Epithelial cell of esophagus (primary cell): Measurements from ENCODE around the gene OR13J1.
"Not testable (repeated sequence)": the region's sequence is repeated elsewhere in the genome, so short reads cannot be mapped to it uniquely, and the experiment has no call there.

Source experiments
- DNase-seq: peaks from one replicate; pipeline ENCODE4 v3.0.0; 2010; ENCODE audit warnings: low read depth
- H3K4me3 ChIP-seq: 2 replicates; pipeline ENCODE4 v1.5.1; 2011; ENCODE audit warnings: mild to moderate bottlenecking, low read length, control low read depth
- TF ChIP-seq, protein P1 (sequence below): IDR thresholded peaks from 2 replicates; pipeline ENCODE4 v1.5.1; 2011; ENCODE audit warnings: low read depth, mild to moderate bottlenecking, low read length, control low read depth, inconsistent platforms; ENCODE audit not compliant: insufficient read depth; ENCODE audit errors: missing control alignments

Gene OR13J1

DNA sequence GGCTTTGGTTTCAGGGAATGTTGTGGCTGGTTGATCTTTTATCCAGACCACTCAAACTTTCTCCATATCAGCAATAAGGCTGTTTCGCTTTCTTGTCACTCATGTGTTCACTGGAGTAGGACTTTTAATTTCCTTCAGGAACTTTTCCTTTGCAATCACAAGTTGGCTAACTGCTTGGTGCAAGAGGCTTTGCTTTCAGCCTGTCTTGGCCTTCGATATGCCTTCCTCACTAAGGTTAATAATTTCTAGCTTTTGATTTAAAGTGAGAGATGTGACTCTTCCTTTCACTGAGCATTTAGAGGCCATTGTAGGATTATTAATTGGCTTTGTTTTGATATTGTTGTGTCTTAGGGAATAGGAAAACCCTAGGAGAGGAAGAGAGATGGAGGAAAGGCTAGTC lies 28.8 kb upstream of the OR13J1 start:
- H3K4me3 ChIP-seq: no peak overlapping the region
- TF ChIP-seq, protein P1, sequence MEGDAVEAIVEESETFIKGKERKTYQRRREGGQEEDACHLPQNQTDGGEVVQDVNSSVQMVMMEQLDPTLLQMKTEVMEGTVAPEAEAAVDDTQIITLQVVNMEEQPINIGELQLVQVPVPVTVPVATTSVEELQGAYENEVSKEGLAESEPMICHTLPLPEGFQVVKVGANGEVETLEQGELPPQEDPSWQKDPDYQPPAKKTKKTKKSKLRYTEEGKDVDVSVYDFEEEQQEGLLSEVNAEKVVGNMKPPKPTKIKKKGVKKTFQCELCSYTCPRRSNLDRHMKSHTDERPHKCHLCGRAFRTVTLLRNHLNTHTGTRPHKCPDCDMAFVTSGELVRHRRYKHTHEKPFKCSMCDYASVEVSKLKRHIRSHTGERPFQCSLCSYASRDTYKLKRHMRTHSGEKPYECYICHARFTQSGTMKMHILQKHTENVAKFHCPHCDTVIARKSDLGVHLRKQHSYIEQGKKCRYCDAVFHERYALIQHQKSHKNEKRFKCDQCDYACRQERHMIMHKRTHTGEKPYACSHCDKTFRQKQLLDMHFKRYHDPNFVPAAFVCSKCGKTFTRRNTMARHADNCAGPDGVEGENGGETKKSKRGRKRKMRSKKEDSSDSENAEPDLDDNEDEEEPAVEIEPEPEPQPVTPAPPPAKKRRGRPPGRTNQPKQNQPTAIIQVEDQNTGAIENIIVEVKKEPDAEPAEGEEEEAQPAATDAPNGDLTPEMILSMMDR: no peak
- DNase-seq: no peak

DNA sequence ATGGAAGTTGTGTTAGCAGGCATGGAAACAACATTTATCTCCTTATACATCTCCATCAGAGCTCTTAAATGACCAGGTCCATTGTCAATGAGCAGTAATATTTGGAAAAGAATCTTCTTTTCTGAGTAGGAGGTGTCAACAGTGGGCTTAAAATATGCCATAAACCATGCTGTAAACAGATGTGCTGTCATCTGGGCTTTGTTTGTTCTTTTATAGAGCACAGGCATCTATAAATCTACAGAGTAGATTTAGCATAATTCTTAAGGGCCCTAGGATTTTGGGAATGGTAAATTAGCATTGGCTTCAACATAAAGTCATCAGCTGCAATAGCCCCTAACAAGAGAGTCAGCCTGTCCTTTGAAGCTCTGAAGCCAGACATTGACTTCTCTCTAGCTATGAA lies 28.1 kb upstream of the OR13J1 start:
- no peak overlapping the region for H3K4me3 ChIP-seq
- DNase-seq: no peak
- TF ChIP-seq, protein P1: no peak

DNA sequence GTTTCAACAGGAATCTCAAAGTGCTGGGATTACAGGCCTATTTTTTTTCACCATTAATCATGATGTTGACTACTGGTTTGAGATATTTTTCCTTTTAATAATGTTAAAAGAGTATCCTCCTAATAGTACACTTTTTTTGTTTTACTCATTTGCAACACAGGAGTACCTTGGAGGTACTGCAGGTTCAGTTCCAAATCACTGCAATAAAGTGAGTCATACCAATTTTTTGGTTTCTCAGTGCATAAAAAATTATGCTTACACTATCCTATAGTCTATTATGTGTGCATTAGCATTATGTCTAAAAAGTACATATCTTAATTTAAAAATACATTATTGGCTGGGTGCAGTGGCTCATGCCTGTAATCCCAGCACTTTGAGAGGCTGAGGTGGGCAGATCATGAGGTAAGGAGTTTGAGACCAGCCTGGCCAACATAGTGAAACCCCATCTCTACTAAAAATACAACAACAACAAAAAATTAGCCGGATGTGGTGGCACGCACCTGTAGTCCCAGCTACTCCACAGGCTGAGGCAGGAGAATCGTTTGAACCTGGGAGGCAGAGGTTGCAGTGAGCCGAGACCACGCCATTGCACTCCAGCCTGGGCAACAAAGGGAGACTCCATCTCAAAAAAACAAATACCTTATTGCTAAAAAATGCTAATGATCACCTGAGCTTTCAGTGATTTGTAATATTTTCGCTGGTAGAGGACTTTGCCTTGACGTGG lies 27.3 kb upstream of the OR13J1 start:
- not testable (repeated sequence) for DNase-seq, H3K4me3 ChIP-seq

DNA sequence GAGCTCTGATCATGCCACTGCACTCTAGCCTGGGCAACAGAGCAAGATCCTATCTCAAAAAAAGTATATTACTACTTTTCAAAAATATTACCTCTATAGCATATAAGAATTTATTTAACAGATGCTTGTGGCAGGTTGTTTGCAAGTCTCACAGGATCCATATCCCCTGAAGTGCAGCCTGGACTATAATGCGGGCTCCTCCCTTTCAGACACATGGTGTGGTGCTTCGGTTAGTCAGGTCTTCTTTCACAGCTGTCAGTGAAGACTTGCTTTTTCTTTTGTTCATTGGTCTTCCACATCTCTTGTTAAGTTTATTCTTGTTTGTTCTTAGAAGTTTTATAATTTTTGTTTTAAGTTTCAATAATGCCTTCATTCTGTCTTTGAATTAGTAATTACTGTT lies 26.4 kb upstream of the OR13J1 start:
- TF ChIP-seq, protein P1: no peak
- DNase-seq: no peak
- H3K4me3 ChIP-seq: no peak overlapping the region

DNA sequence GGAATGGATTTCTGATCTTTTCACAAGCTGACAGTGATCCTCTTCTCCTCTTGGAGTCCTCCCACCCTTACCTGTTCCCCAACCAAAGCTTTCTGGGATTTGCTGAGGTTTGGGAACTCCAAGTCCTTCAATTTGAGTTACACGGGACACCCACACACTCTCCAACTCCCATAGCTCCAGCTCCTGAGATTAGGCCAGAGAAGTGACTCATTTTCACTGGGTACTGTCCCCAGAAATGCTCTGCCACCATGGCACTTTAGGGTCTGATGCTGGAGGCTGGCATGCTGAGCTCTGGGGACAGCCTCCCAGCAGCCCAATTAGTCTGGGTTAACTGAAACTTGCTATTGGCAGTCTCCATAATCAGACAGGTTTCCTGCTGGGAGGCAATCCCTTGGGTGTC lies 21.9 kb upstream of the OR13J1 start:
- DNase-seq: no peak
- H3K4me3 ChIP-seq: no peak overlapping the region
- TF ChIP-seq, protein P1: no peak

DNA sequence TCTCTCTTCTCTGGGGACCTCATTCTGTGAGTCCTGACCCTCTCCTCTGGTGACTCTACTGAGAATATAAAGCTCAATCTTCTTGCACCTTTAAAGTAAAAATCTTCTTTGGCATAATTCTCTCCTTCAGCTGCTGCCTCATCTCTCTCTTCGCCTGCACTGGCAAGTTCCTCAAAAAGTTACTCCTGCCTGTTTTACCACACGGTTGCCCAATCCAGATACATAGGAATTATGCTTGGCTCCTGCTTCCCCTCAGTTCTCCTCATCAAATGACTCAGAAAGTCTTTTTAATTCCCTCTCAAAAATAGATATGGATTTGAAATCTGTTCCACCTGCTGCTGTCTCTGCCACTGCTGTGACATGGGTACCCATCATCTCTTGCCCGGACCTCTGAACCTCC lies 21.4 kb upstream of the OR13J1 start:
- no peak overlapping the region for H3K4me3 ChIP-seq
- TF ChIP-seq, protein P1: no peak

DNA sequence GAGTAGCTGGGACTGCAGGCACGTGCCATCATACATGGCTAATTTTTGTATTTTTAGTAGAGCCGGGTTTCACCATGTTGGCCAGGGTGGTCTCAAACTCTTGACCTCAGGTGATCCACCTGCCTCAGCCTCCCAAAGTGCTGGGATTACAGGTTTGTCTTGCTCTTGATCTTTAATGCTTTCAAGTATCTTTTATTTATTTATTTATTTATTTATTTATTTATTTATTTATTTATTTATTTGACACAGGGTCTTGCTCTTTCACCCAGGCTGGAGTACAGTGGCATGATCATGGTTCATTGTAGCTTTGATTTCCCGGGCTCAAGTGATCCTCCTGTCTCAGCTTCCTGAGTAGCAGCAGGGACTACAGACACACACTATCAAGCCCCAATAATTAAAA lies 14.7 kb upstream of the OR13J1 start:
- DNase-seq, H3K4me3 ChIP-seq: not testable (repeated sequence)

More for the DNA sequence above, 21.4 kb upstream of the OR13J1 start:
- DNase-seq: peak; percentile 40

DNA sequence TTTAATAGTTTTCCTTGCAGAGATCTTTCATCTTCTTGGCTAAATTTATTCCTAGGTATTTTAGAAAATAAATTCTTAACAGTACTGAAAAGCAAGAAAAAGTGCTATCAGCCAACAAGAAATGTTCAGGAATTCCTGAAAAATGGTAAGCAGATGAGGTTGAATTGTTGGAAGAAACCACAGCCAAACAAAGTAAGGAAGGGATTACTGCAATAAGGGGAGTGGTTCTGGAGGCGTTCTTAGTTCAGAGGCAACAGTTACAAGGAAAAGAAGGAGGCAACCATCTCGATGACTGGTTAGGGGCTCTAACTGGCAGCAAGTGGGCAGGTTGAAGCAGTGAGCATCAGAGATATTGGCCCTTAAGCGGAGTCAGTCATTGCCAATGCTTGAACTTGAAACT lies 12.8 kb upstream of the OR13J1 start:
- no peak overlapping the region for H3K4me3 ChIP-seq
- DNase-seq: peak; percentile 12
- TF ChIP-seq, protein P1: no peak
